NT2/D1 (cell line): ENCODE results near the gene UCP3.

Experiments used
- DNase-seq: peaks from one replicate; pipeline ENCODE4 v3.0.0-alpha.2; 2011; ENCODE audit warnings: low read depth, low spot score
- H3K27me3 ChIP-seq: 2 replicates; pipeline ENCODE4 v1.6.0; 2011; ENCODE audit warnings: mild to moderate bottlenecking; ENCODE audit not compliant: insufficient read length, insufficient read depth
- H3K36me3 ChIP-seq: 2 replicates; pipeline ENCODE4 v1.6.1; 2011; ENCODE audit warnings: mild to moderate bottlenecking, low read length, mixed read lengths; ENCODE audit not compliant: insufficient read depth, insufficient read length
- H3K4me1 ChIP-seq: 2 replicates; pipeline ENCODE4 v1.5.1; 2011; ENCODE audit not compliant: insufficient read depth, insufficient read length
- H3K4me3 ChIP-seq: 2 replicates; pipeline ENCODE4 v1.5.1; 2011; ENCODE audit warnings: low read depth; ENCODE audit not compliant: insufficient read length
- H3K9ac ChIP-seq: 2 replicates; pipeline ENCODE4 v1.6.0; 2011; ENCODE audit warnings: low read depth; ENCODE audit not compliant: insufficient read length
- H3K9me3 ChIP-seq: 2 replicates; pipeline ENCODE4 v1.5.1; 2011; ENCODE audit warnings: mild to moderate bottlenecking, low read length; ENCODE audit not compliant: insufficient read depth
- SUZ12 ChIP-seq: IDR thresholded peaks from 2 replicates; pipeline ENCODE4 v1.6.1; 2011; ENCODE audit not compliant: insufficient read length, insufficient read depth; ENCODE audit errors: extremely low read depth
- YY1 ChIP-seq: IDR thresholded peaks from 2 replicates; pipeline ENCODE4 v1.6.1; 2011; ENCODE audit not compliant: insufficient read length, insufficient read depth
- ZNF274 ChIP-seq: IDR thresholded peaks from 2 replicates; pipeline ENCODE4 v1.6.1; 2011; ENCODE audit warnings: mild to moderate bottlenecking, low read depth, low read length

The UCP3 gene

DNA sequence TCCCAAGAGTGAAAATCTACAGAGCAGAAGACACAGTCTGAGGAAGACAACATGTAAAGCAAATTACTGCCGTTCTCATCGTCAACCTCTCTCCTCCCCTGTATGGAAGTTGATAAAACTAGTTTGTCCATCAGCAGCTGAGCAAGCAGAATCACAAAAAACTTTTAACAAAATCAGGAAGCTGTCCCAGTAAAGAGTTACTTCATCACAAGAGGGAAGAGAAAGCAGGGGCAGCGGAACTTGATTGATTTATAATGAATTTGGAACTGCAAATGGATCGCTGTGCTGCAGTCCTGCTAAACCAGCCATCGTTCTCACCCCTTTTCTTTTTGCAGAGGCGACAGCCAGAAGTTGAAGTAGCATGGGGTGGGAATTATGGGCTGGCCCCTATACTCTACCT, 13.7 kb upstream of the UCP3 start:
- no peak overlapping the region for H3K9ac ChIP-seq
- no peaks in the 10 kb centered on the region for H3K27me3 ChIP-seq
- H3K36me3 ChIP-seq = peaks cover 22% of the 10 kb centered on the region
- H3K4me1 ChIP-seq = peaks cover 2% of the 10 kb centered on the region
- no peak overlapping the region for H3K4me3 ChIP-seq
- no peaks in the 10 kb centered on the region for H3K9me3 ChIP-seq
- no peak for DNase-seq
- no peak for TF ChIP-seq ZNF274
- no peak for TF ChIP-seq SUZ12
- TF ChIP-seq YY1 = no peak

DNA sequence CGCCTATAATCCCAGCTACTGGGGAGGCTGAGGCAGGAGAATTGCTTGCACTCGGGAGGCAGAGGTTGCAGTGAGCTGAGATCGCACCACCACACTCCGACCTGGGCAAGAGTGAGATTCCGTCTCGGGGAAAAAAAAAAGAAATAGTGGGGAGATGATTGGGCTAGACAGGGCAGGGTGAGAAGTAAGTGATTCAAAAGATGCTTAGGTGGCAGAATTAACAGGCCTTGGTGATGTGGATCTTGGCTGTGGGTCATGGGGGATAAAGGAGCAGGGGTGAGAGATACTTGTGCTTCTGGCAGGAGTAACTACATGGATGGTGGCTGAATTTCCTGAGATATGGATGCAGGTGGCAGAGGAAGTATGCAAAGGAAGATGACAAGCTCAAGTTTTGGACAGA, 13.1 kb upstream of the UCP3 start:
- Histone ChIP-seq H3K9me3 (no peaks in the 10 kb centered on the region), H3K36me3 (peaks cover 25% of the 10 kb centered on the region), H3K4me3 (no peak overlapping the region), H3K9ac (no peak overlapping the region), H3K27me3 (no peaks in the 10 kb centered on the region), H3K4me1 (peaks cover 2% of the 10 kb centered on the region)
- no peak for TF ChIP-seq ZNF274
- TF ChIP-seq YY1 = no peak
- no peak for TF ChIP-seq SUZ12
- DNase-seq = no peak

DNA sequence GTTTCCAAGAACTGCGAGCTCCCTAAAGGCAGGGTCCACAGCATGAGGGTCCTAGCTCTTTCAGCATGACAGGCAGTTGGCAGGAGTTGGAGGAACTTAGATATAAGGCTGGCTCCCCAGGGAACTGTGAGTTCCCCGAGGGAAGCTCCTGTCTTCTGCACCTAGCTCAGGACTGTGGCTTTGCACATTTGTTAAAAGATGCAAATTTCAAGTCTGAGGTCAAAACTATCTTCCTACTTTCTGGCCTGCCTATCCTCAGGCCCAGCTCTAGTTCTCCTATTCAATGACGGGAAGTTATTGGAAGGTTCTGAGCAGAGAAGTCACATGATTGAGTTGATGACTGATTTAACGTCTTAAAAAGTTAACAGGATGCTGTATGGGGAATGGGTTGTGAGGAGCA, 11.7 kb upstream of the UCP3 start:
- DNase-seq = no peak
- peaks cover 2% of the 10 kb centered on the region for H3K4me1 ChIP-seq
- peaks cover 32% of the 10 kb centered on the region for H3K36me3 ChIP-seq
- no peaks in the 10 kb centered on the region for H3K27me3 ChIP-seq
- no peaks in the 10 kb centered on the region for H3K9me3 ChIP-seq
- no peak overlapping the region for H3K4me3 ChIP-seq
- TF ChIP-seq YY1 (no peak), SUZ12 (no peak), ZNF274 (no peak)
- H3K9ac ChIP-seq = no peak overlapping the region

DNA sequence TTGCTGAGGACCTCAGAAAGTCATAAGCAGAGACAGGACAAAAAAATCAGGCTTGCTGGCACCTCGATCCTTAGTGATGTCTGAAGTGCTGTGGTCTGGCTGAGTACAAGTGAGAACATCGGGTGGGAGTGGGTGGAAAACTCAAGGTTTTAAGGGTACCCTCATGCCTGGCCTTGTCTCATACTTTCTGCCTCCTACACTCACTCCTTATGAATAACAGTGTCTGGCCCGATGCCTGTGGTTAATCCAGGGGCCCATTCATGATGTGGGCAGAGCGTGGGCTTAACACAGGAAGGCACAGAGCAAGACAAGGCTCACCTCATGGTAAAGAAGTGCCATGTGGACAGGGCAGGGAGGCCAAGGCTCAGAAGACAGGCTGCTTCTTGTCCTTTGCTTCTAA, 11.0 kb upstream of the UCP3 start:
- no peak for TF ChIP-seq ZNF274
- no peak for TF ChIP-seq YY1
- TF ChIP-seq SUZ12 = no peak
- Histone ChIP-seq H3K4me3 (no peak overlapping the region), H3K9me3 (no peaks in the 10 kb centered on the region), H3K27me3 (no peaks in the 10 kb centered on the region), H3K36me3 (peaks cover 35% of the 10 kb centered on the region), H3K9ac (no peak overlapping the region), H3K4me1 (peaks cover 2% of the 10 kb centered on the region)
- no peak for DNase-seq

DNA sequence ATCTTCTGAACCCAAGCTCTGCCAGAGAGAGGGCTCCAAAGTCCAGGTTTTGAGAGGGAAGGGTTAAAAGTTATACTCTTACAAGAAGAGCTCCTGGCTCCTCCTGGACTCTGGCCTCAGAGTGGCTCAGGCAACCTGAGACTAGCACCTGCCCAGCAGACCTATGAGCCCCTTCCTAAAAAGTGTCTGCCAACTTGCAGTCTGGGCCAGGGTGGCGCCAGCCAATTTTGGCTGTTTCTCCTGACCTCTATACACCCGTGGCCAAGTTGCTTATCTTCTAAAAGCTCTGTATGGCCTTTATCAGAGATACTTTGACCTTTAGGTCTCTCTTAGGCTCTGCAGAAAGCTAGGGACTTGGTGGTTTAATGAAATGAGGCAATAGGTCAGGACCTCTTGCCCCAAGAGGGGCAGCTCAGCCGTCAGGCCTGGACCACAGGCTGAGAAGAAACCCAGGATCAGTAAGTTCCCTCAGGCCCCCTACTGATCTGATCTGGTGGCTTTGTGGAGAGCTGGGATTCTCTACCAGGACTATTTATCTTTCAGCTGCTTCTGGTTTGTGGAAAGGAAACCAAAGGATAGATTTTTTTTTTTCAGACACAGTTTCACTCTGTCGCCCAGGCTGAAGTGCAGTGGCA, 10.3 kb upstream of the UCP3 start:
- Histone ChIP-seq H3K9ac (no peak overlapping the region), H3K36me3 (peaks cover 37% of the 10 kb centered on the region), H3K9me3 (no peaks in the 10 kb centered on the region), H3K4me3 (no peak overlapping the region), H3K27me3 (no peaks in the 10 kb centered on the region), H3K4me1 (peaks cover 2% of the 10 kb centered on the region)
- TF ChIP-seq YY1 (no peak), ZNF274 (no peak), SUZ12 (no peak)
- no peak for DNase-seq

DNA sequence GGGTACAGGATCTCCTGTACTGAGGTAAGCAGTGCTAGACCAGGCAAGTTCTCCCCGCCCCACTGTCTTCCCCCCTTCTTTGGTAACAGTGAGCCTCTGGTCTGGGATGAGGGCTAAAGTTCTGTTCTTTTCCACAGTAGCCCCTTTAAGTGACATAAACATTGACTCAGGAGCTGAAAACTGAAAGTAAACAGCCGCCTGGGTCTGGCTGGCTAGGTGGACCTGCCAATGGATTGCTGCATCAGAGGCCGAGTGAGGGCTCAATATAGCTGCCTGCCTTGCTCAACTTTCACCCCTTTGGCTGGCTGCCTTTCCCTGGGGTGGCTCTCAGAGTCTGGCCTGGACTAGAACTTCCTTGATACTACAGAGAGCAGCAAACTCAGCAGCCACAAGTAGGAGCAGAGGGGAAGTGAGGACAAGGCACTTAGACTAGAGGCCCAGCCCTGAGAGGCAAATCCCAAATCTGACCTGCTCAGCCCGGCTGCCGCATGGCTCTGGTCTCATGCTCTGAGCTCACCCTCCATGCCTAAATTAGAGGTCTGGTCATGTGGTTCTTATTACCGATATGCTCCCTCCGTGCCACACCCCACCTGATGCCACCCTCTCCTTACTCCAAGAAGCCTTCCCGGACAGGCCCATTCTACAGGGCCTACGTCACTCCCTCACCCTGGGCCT, 9.6 kb upstream of the UCP3 start:
- no peaks in the 10 kb centered on the region for H3K9me3 ChIP-seq
- no peaks in the 10 kb centered on the region for H3K27me3 ChIP-seq
- H3K36me3 ChIP-seq = peaks cover 39% of the 10 kb centered on the region
- TF ChIP-seq SUZ12 (no peak), YY1 (no peak), ZNF274 (no peak)
- no peak overlapping the region for H3K4me3 ChIP-seq
- no peak overlapping the region for H3K9ac ChIP-seq
- H3K4me1 ChIP-seq = peaks cover 2% of the 10 kb centered on the region
- no peak for DNase-seq

DNA sequence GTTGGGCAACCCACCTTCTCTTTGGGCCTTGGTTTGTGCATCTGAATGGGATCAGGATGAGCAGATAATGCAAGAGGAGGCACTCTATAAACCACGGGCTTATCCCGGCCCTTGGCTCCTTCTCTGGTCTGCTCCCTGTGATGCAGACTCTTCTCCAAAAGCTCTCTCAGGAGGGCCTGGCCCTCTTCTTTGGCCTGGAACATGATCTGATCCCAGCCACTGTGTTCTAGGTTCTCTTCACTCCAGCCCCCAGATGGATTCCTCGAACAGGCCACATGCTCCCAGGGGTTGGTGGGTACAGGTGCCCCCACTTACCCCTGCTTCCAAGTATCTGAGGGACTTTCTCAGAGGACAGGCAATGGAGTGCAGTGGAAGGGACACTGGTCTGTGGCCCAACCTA, 8.7 kb upstream of the UCP3 start:
- Histone ChIP-seq H3K4me1 (peaks cover 2% of the 10 kb centered on the region), H3K9ac (no peak overlapping the region), H3K36me3 (peaks cover 47% of the 10 kb centered on the region)

More for the DNA sequence above, 8.7 kb upstream of the UCP3 start:
- no peak for TF ChIP-seq YY1
- TF ChIP-seq SUZ12 = no peak
- TF ChIP-seq ZNF274 = no peak
- Histone ChIP-seq H3K9me3 (no peaks in the 10 kb centered on the region), H3K4me3 (no peak overlapping the region), H3K27me3 (no peaks in the 10 kb centered on the region)
- DNase-seq = no peak
